ENCODE measurements around the gene PSMA2.

- no peak for TF ChIP-seq CTCF (conservative IDR thresholded peaks at IDR 0.05)
- TF ChIP-seq ZFX (IDR thresholded peaks at IDR 0.05) = no peak
Measured at GRCh38 chr7:42947521-42947920, 15.5 kb upstream of the PSMA2 start.
